IMR-90 (cell line): ENCODE measurements around the gene SGK1. TPM values are rescaled to one million over a fixed set of nuclear protein-coding genes. Genes with fewer than 3 reads are reported as not detected.

Experiments used
- ATAC-seq: fragments of 200-7000 bp; cut with Tn5 transposase; 2 replicates; pipeline ENCODE4 v1.9.1; 2020; ENCODE audit warnings: low read depth, mild to moderate bottlenecking, moderate library complexity
- BruUV-seq: library from RNA; stranded (reverse); fragments of 400-500 nt; replicated peaks from 2 replicates; lab custom pipeline; 2021; lab: Mats Ljungman, UMichigan
- CTCF ChIA-PET: fragments of 300-600 bp; formaldehyde crosslinking; extraction: SDS; loops from one replicate; lab custom pipeline; 2021; ENCODE audit warnings: antibody characterized with exemption; lab: Yijun Ruan, JAX
- POLR2A ChIA-PET: fragments of 300-600 bp; sonication (Branson Sonifier 250); formaldehyde crosslinking; loops from one replicate; lab custom pipeline; 2022; ENCODE audit warnings: antibody characterized with exemption; ENCODE audit not compliant: unreplicated experiment; lab: Charles Lee
- DNase-seq: peaks from one replicate; pipeline ENCODE4 v3.0.0; 2013
- H2AFZ ChIP-seq: replicated peaks from 2 replicates; pipeline ENCODE3; 2013; ENCODE audit warnings: low read length, mild to moderate bottlenecking; ENCODE audit not compliant: poor library complexity
- H2AK5ac ChIP-seq: 2 replicates; pipeline ENCODE4 v1.6.1; 2013; ENCODE audit warnings: low read depth, low read length, inconsistent platforms
- H2AK9ac ChIP-seq: replicated peaks from 2 replicates; pipeline ENCODE3; 2013; ENCODE audit warnings: mild to moderate bottlenecking, low read depth, low read length, moderate library complexity; ENCODE audit not compliant: poor library complexity
- H2BK120ac ChIP-seq: 2 replicates; pipeline ENCODE4 v1.6.1; 2013; ENCODE audit warnings: low read depth, low read length, inconsistent platforms
- H2BK15ac ChIP-seq: 3 replicates; pipeline ENCODE4 v1.6.1; 2013; ENCODE audit warnings: low read depth, low read length, inconsistent platforms
- H2BK20ac ChIP-seq: 2 replicates; pipeline ENCODE4 v1.6.1; 2013; ENCODE audit warnings: low read depth, mild to moderate bottlenecking, inconsistent platforms, low read length, moderate library complexity
- H2BK5ac ChIP-seq: 2 replicates; pipeline ENCODE4 v1.6.1; 2013; ENCODE audit warnings: mild to moderate bottlenecking, low read depth, low read length, inconsistent platforms; ENCODE audit not compliant: poor library complexity, severe bottlenecking
- H3K14ac ChIP-seq: replicated peaks from 2 replicates; pipeline ENCODE4 v1.6.1; 2013; ENCODE audit warnings: low read depth, low read length, inconsistent platforms
- H3K18ac ChIP-seq: 2 replicates; pipeline ENCODE4 v1.6.1; 2013; ENCODE audit warnings: low read depth, low read length, control low read depth
- H3K23ac ChIP-seq: 2 replicates; pipeline ENCODE4 v1.6.1; 2013; ENCODE audit warnings: low read depth, low read length, inconsistent platforms
- H3K27ac ChIP-seq: 2 replicates; pipeline ENCODE4 v1.5.1; 2013; ENCODE audit warnings: mild to moderate bottlenecking, control low read depth, low read length; ENCODE audit not compliant: insufficient read depth
- H3K27me3 ChIP-seq: 2 replicates; pipeline ENCODE4 v1.6.1; 2013; ENCODE audit warnings: low read length; ENCODE audit not compliant: control insufficient read depth, insufficient read depth
- H3K36me3 ChIP-seq: 2 replicates; pipeline ENCODE4 v1.6.1; 2013; ENCODE audit warnings: low read length, mixed read lengths; ENCODE audit not compliant: control insufficient read depth, insufficient read depth
- H3K4ac ChIP-seq: 2 replicates; pipeline ENCODE4 v1.6.1; 2013; ENCODE audit warnings: low read depth, low read length, inconsistent platforms
- H3K4me1 ChIP-seq: 2 replicates; pipeline ENCODE4 v1.6.1; 2013; ENCODE audit warnings: low read length, mixed read lengths; ENCODE audit not compliant: control insufficient read depth, insufficient read depth
- H3K4me2 ChIP-seq: 2 replicates; pipeline ENCODE4 v1.6.1; 2013; ENCODE audit warnings: low read depth, mild to moderate bottlenecking, control low read depth, low read length, moderate library complexity
- H3K4me3 ChIP-seq: 2 replicates; pipeline ENCODE4 v1.5.1; 2013; ENCODE audit warnings: low read depth, mild to moderate bottlenecking, control low read depth, low read length, moderate library complexity; ENCODE audit not compliant: insufficient read depth
- H3K56ac ChIP-seq: 2 replicates; pipeline ENCODE4 v1.6.1; 2013; ENCODE audit warnings: low read length, inconsistent platforms; ENCODE audit not compliant: insufficient read depth; ENCODE audit errors: extremely low read depth
- H3K79me1 ChIP-seq, 2 experiments: 2 replicates each; pipeline ENCODE4 v1.6.1; 2013; ENCODE audit warnings: low read length in 2 of 2, inconsistent platforms in 1 of 2, low read depth in 1 of 2
- H3K9ac ChIP-seq: 2 replicates; pipeline ENCODE4 v1.6.1; 2013; ENCODE audit warnings: low read depth, low read length, control low read depth
- H3K9me1 ChIP-seq: 2 replicates; pipeline ENCODE4 v1.6.1; 2013; ENCODE audit warnings: low read length, inconsistent platforms; ENCODE audit not compliant: insufficient read depth
- H3K9me3 ChIP-seq: 2 replicates; pipeline ENCODE4 v1.6.1; 2013; ENCODE audit warnings: low read length; ENCODE audit not compliant: control insufficient read depth, insufficient read depth
- H4K20me1 ChIP-seq: 2 replicates; pipeline ENCODE4 v1.6.1; 2013; ENCODE audit warnings: low read length, inconsistent platforms; ENCODE audit not compliant: insufficient read depth
- H4K5ac ChIP-seq: 2 replicates; pipeline ENCODE4 v1.6.1; 2013; ENCODE audit warnings: mild to moderate bottlenecking, low read depth, low read length, control low read depth
- H4K8ac ChIP-seq, 2 experiments: 2 replicates each; pipeline ENCODE4 v1.6.1; 2013; ENCODE audit warnings: low read depth in 2 of 2, low read length in 2 of 2, control low read depth in 1 of 2, inconsistent platforms in 1 of 2
- H4K91ac ChIP-seq: 2 replicates; pipeline ENCODE4 v1.6.1; 2013; ENCODE audit warnings: low read depth, low read length, inconsistent platforms; ENCODE audit not compliant: insufficient read depth
- BHLHE40 ChIP-seq: fragments of 150-350 bp; IDR thresholded peaks from 2 replicates; pipeline ENCODE4 v1.6.1; 2016; ENCODE audit warnings: mild to moderate bottlenecking, low read depth, low read length
- MAZ ChIP-seq: IDR thresholded peaks from 2 replicates; pipeline ENCODE4 v1.6.1; 2012; ENCODE audit warnings: low read depth, mild to moderate bottlenecking, low read length, improper control_type of control experiment, moderate library complexity, borderline replicate concordance
- NFE2L2 ChIP-seq: fragments of 150-350 bp; IDR thresholded peaks from 2 replicates; pipeline ENCODE4 v1.6.1; 2016; ENCODE audit warnings: low read depth, mild to moderate bottlenecking, low read length
- POLR2A ChIP-seq: IDR thresholded peaks from 2 replicates; pipeline ENCODE4 v1.6.1; 2012; ENCODE audit warnings: mild to moderate bottlenecking, low read depth, low read length
- RAD21 ChIP-seq: IDR thresholded peaks from 2 replicates; pipeline ENCODE4 v1.6.1; 2012; ENCODE audit warnings: low read length, improper control_type of control experiment
- RFX5 ChIP-seq: IDR thresholded peaks from 2 replicates; pipeline ENCODE4 v1.8.0; 2012; ENCODE audit warnings: low read depth, mild to moderate bottlenecking, low read length, moderate library complexity
- SMC3 ChIP-seq: fragments of 150-350 bp; IDR thresholded peaks from 2 replicates; pipeline ENCODE4 v1.6.1; 2016; ENCODE audit warnings: low read depth, mild to moderate bottlenecking, antibody characterized with exemption, low read length, moderate library complexity
- WGBS, 2 experiments: methylation state at CpG; one replicate each; pipeline versions ENCODE4 v1.1.5 to v1.1.7; 2013; ENCODE audit warnings: missing lambda C conversion rate in 2 of 2; ENCODE audit not compliant: insufficient read length in 1 of 2; ENCODE audit errors: extremely low coverage in 2 of 2; 5-methylcytosine and 5-hydroxymethylcytosine counted together
- dilution Hi-C: fragments of 300-500 bp; cut with HindIII; formaldehyde crosslinking; loops from one replicate; pipeline ENCODE4 v1.14.3; 2018; ENCODE audit warnings: low sequenced_read_pairs; ENCODE audit not compliant: unreplicated experiment
- in situ Hi-C: fragments of 300-500 bp; cut with MboI; formaldehyde crosslinking; loops from 3 replicates; pipeline ENCODE4 v1.14.3; 2019; ENCODE audit warnings: low sequenced_read_pairs, inconsistent platforms, mixed read lengths
- intact Hi-C: fragments of 100-400 bp; cut with micrococcal nuclease; formaldehyde crosslinking; loops from 2 replicates; pipeline ENCODE4 v1.10.0; 2022
- polyA plus RNA-seq, 3 experiments: library from polyadenylated mRNA; depleted of rRNA; stranded (reverse); fragments of >200 nt; gene quantifications; 2 replicates each; pipeline ENCODE4 v1.2.3, GENCODE V29; 2012; ENCODE audit warnings: low replicate concordance in 1 of 3
- total RNA-seq: library from RNA; depleted of rRNA; stranded (reverse); fragments of >200 nt; gene quantifications from 2 replicates; pipeline ENCODE4 v1.2.3, GENCODE V29; 2012
- TF ChIP-seq, protein P1 (sequence below): fragments of 150-350 bp; IDR thresholded peaks from 2 replicates; pipeline ENCODE4 v1.6.1; 2016; ENCODE audit warnings: low read depth, mild to moderate bottlenecking, low read length, moderate library complexity, borderline replicate concordance

SGK1 gene
- total and polyA plus RNA-seq, 2 of the 4 experiments (the other 2 are of a cell fraction): 121 to 255 TPM

DNA sequence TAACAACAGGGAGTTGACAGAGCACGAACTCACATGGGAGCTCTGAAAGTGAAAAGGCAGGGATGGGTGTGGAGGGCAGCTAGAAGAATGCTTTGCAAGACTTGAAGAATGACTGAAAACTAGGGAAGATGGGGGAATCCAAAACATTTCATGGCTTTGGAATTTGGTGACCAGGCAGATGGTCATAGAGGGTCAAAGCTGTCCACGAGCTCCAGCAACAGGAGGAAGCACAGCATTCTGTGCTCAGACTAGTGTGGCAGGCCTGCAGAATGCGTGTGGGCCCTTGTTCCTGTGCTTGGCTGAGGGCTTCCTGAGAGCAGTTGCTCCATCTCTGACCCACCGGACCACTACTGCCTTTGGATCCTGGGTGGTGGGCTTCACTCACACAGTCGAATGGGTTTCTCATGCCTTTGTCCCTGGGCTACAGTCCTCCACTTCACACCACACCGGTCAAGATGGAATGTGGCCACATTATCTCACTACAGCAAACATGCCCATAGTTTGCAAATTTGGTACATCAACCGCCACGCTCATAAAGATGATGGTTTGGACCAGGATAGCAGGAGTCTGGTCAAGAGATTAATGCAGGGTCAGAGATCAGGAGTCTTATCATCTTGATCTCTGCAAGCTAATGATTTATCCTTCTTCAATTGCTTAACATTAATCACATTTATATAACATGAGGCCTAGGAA, 100.7 kb downstream of the SGK1 start:
- 73% methylated on average over 5 of the region's 8 CpGs; no CpG with 5 or more reads in 1 of the 2 experiments for WGBS, 2 experiments
- Histone ChIP-seq H3K4me3 (no peak overlapping the region), H3K56ac (no peak overlapping the region; the same call in 1 of the 2 replicates), H2BK20ac (peak overlapping the region; percentile 82; the same call in 1 of the 2 replicates), H4K8ac (peak overlapping the region; percentile 23 to 62; a peak in 3 of 4 replicates), H3K4me2 (no peak overlapping the region), H3K36me3 (no peaks in the 10 kb centered on the region), H2AK5ac (peak overlapping the region; percentile 43), H3K18ac (peak overlapping the region; percentile 71; the same call in 1 of the 2 replicates), H3K14ac (peak overlapping the region; percentile 62), H2BK5ac (peak overlapping the region; percentile 71), H3K27me3 (no peaks in the 10 kb centered on the region), H2BK15ac (peak overlapping the region; percentile 79; the same call in 1 of the 3 replicates), H3K4ac (peak overlapping the region; percentile 83), H4K20me1 (no peaks in the 10 kb centered on the region), H4K5ac (peak overlapping the region; percentile 45; the same call in 1 of the 2 replicates), H3K27ac (no peak overlapping the region), H3K4me1 (peaks cover 10% of the 10 kb centered on the region; the same call in 1 of the 2 replicates), H3K9ac (no peak overlapping the region), H3K9me1 (peaks cover 8% of the 10 kb centered on the region; the same call in 1 of the 2 replicates), H3K23ac (0 out of 2 replicates have a peak overlapping the region, but pooled peaks have one; percentile 42), H3K79me1 (no peaks in the 10 kb centered on the region), H2BK120ac (peak overlapping the region; percentile 55), H2AFZ (peak overlapping the region; percentile 67), H2AK9ac (peak overlapping the region; percentile 51), H3K9me3 (no peaks in the 10 kb centered on the region), H4K91ac (peak overlapping the region; percentile 43; the same call in 1 of the 2 replicates)
- DNase-seq (peak; percentile 82), ATAC-seq (peak; percentile 87)
- dilution Hi-C loops (no loop called here), in situ Hi-C loops (no loop called here), intact Hi-C loops (no loop called here)
- TF ChIP-seq SMC3: no peak
- TF ChIP-seq NFE2L2: no peak
- TF ChIP-seq, protein P1, sequence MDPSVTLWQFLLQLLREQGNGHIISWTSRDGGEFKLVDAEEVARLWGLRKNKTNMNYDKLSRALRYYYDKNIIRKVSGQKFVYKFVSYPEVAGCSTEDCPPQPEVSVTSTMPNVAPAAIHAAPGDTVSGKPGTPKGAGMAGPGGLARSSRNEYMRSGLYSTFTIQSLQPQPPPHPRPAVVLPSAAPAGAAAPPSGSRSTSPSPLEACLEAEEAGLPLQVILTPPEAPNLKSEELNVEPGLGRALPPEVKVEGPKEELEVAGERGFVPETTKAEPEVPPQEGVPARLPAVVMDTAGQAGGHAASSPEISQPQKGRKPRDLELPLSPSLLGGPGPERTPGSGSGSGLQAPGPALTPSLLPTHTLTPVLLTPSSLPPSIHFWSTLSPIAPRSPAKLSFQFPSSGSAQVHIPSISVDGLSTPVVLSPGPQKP: no peak
- no peak for TF ChIP-seq MAZ
- no peak for TF ChIP-seq POLR2A
- TF ChIP-seq RAD21: 0 out of 2 replicates have a peak, but pooled peaks have one; percentile 5
- no peak for TF ChIP-seq BHLHE40
- no peak for TF ChIP-seq RFX5
- no TSS peak for BruUV-seq
- ChIA-PET CTCF (no interaction called here), POLR2A (no interaction called here)
